Peyer's patch (tissue), 4 donors: ENCODE data around the gene DNAH12. TPM values are rescaled to one million over a fixed set of nuclear protein-coding genes. Genes with fewer than 3 reads are reported as not detected.

ENCODE experiments used
- DNase-seq, 3 donors: peaks; one replicate each; pipeline ENCODE4 v3.0.0-alpha.2; 2017 to 2019
- H3K27ac ChIP-seq, 4 donors: fragments of 200-600 bp; sonication (generic); one replicate each; pipeline ENCODE4 v1.5.1; 2016 to 2019
- H3K27me3 ChIP-seq, 2 donors: fragments of 200-600 bp; sonication (generic); one replicate each; pipeline ENCODE4 v1.5.1; 2019
- H3K36me3 ChIP-seq, 3 donors: fragments of 200-600 bp; sonication (generic); one replicate each; pipeline ENCODE4 v1.5.1; 2016 to 2019
- H3K4me1 ChIP-seq, 4 donors: fragments of 200-600 bp; sonication (generic); one replicate each; pipeline ENCODE4 v1.5.1; 2016 to 2019
- H3K4me3 ChIP-seq, 4 donors: fragments of 200-600 bp; sonication (generic); 1 replicate in 3 of 4; 2 replicates in 1 of 4; pipeline ENCODE4 v1.5.1; 2016 to 2019; ENCODE audit warnings: mild to moderate bottlenecking in 1 of 4
- H3K9me3 ChIP-seq, 4 donors: fragments of 200-600 bp; sonication (generic); one replicate each; pipeline ENCODE4 v1.5.1; 2016 to 2019; ENCODE audit warnings: mild to moderate bottlenecking in 1 of 4
- CTCF ChIP-seq, 6 experiments: fragments of 450-650 bp in 4 of 6; fragments of 200-600 bp in 2 of 6; sonication (generic) in 1 of 6; IDR thresholded peaks; one replicate each; pipeline ENCODE4 v1.5.1; 2017 to 2019; ENCODE audit warnings: antibody characterized with exemption in 6 of 6, mild to moderate bottlenecking in 3 of 6, moderate library complexity in 1 of 6
- POLR2A ChIP-seq, 2 donors: fragments of 450-650 bp; IDR thresholded peaks; one replicate each; pipeline ENCODE4 v1.5.1; 2017; ENCODE audit warnings: antibody characterized with exemption in 2 of 2, mild to moderate bottlenecking in 2 of 2, moderate library complexity in 2 of 2
- total RNA-seq, 4 donors: library from RNA; depleted of rRNA; stranded (reverse); fragments of >200 nt; gene quantifications; one replicate each; pipeline ENCODE4 v1.1.0, GENCODE V29; 2016

The DNAH12 gene
- total RNA-seq, 4 donors from 2014 or later, result 0.13 to 0.35 TPM; not detected in 2

GRCh38 chr3:57518276-57518915 is 25.7 kb downstream of the DNAH12 start:
- H3K27me3 ChIP-seq, result no peaks in the 10 kb centered on the region

GRCh38 chr3:57512166-57512565 is 32.0 kb downstream of the DNAH12 start:
- Histone ChIP-seq H3K4me3 (no peak overlapping the region), H3K36me3 (no peaks in the 10 kb centered on the region), H3K9me3 (no peaks in the 10 kb centered on the region), H3K27ac (no peak overlapping the region), H3K4me1 (no peaks in the 10 kb centered on the region), H3K27me3 (no peaks in the 10 kb centered on the region)
- TF ChIP-seq CTCF (IDR thresholded peaks at IDR 0.05) (no peak), POLR2A (IDR thresholded peaks at IDR 0.05) (no peak)
- DNase-seq, result no peak

More at GRCh38 chr3:57518276-57518915, 25.7 kb downstream of the DNAH12 start:
- Histone ChIP-seq H3K27ac (no peak overlapping the region), H3K4me1 (no peaks in the 10 kb centered on the region), H3K9me3 (no peaks in the 10 kb centered on the region), H3K4me3 (no peak overlapping the region), H3K36me3 (no peaks in the 10 kb centered on the region)
- no peak for DNase-seq
- TF ChIP-seq CTCF (IDR thresholded peaks at IDR 0.05) (no peak), POLR2A (IDR thresholded peaks at IDR 0.05) (no peak)

- Histone ChIP-seq H3K4me3 (no peak overlapping the region), H3K27me3 (no peaks in the 10 kb centered on the region), H3K36me3 (no peaks in the 10 kb centered on the region), H3K4me1 (no peaks in the 10 kb centered on the region), H3K9me3 (no peaks in the 10 kb centered on the region), H3K27ac (no peak overlapping the region)
- no peak for DNase-seq
- TF ChIP-seq CTCF (IDR thresholded peaks at IDR 0.05) (no peak), POLR2A (IDR thresholded peaks at IDR 0.05) (no peak)
Observed at GRCh38 chr3:57505901-57506300, 38.2 kb downstream of the DNAH12 start.

- DNase-seq, result no peak
- no peak for TF ChIP-seq CTCF (IDR thresholded peaks at IDR 0.05)
- TF ChIP-seq POLR2A (IDR thresholded peaks at IDR 0.05), result no peak
Observed at GRCh38 chr3:57500506-57500905, 43.6 kb downstream of the DNAH12 start.

GRCh38 chr3:57497904-57498303 is 46.2 kb downstream of the DNAH12 start:
- Histone ChIP-seq H3K36me3 (no peaks in the 10 kb centered on the region), H3K27me3 (no peaks in the 10 kb centered on the region), H3K4me1 (no peaks in the 10 kb centered on the region), H3K9me3 (no peaks in the 10 kb centered on the region), H3K4me3 (no peak overlapping the region), H3K27ac (no peak overlapping the region)
- TF ChIP-seq POLR2A (IDR thresholded peaks at IDR 0.05) (no peak), CTCF (IDR thresholded peaks at IDR 0.05) (no peak)
- no peak for DNase-seq

More at GRCh38 chr3:57500506-57500905, 43.6 kb downstream of the DNAH12 start:
- H3K27me3 ChIP-seq, result no peaks in the 10 kb centered on the region
- no peaks in the 10 kb centered on the region for H3K36me3 ChIP-seq
- H3K27ac ChIP-seq, result no peak overlapping the region
- no peaks in the 10 kb centered on the region for H3K4me1 ChIP-seq
- no peak overlapping the region for H3K4me3 ChIP-seq
- H3K9me3 ChIP-seq, result no peaks in the 10 kb centered on the region
